Peyer's patch (tissue), 4 donors: ENCODE results near the gene GPAM.

Experiments
- POLR2A ChIP-seq, 2 donors: fragments of 450-650 bp; IDR thresholded peaks; one replicate each; pipeline ENCODE4 v1.5.1; 2017; ENCODE audit warnings: antibody characterized with exemption in 2 of 2, mild to moderate bottlenecking in 2 of 2, moderate library complexity in 2 of 2
- TF ChIP-seq, protein P1 (sequence below), 6 experiments: fragments of 450-650 bp in 4 of 6; fragments of 200-600 bp in 2 of 6; sonication (generic) in 1 of 6; IDR thresholded peaks; one replicate each; pipeline ENCODE4 v1.5.1; 2017 to 2019; ENCODE audit warnings: antibody characterized with exemption in 6 of 6, mild to moderate bottlenecking in 3 of 6, moderate library complexity in 1 of 6

DNA sequence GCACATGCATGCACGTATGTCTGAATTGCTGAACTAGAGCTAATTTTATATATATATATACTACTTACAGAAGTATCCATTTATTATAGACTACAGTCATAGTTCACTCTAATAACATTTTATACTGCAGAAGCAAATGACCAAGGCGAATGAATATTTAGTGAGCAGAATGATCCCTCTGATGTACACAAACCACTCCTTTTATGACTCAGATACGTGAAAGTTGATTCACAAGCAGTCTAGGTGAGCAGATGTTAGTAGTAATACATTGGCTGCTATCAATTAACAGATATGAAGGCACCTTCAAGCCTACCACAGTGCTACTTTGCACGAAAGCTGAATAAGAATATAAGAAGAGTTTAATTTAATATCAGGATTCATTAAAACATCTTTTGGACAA is 10.4 kb downstream of the GPAM start:
- no peak for TF ChIP-seq POLR2A (IDR thresholded peaks at IDR 0.05)
- TF ChIP-seq, protein P1, sequence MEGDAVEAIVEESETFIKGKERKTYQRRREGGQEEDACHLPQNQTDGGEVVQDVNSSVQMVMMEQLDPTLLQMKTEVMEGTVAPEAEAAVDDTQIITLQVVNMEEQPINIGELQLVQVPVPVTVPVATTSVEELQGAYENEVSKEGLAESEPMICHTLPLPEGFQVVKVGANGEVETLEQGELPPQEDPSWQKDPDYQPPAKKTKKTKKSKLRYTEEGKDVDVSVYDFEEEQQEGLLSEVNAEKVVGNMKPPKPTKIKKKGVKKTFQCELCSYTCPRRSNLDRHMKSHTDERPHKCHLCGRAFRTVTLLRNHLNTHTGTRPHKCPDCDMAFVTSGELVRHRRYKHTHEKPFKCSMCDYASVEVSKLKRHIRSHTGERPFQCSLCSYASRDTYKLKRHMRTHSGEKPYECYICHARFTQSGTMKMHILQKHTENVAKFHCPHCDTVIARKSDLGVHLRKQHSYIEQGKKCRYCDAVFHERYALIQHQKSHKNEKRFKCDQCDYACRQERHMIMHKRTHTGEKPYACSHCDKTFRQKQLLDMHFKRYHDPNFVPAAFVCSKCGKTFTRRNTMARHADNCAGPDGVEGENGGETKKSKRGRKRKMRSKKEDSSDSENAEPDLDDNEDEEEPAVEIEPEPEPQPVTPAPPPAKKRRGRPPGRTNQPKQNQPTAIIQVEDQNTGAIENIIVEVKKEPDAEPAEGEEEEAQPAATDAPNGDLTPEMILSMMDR (IDR thresholded peaks at IDR 0.05), result no peak
